Prostate gland (tissue), 2 donors: ENCODE results near the gene PASK. TPM values are rescaled to one million over a fixed set of nuclear protein-coding genes. Genes with fewer than 3 reads are reported as not detected.

ENCODE experiments used
- DNase-seq: peaks from one replicate; pipeline ENCODE4 v3.0.0-alpha.2; 2019; ENCODE audit warnings: low spot score
- H3K27ac ChIP-seq, 2 donors: fragments of 200-600 bp; sonication (generic); 2 replicates each; pipeline ENCODE4 v1.5.1; 2017 to 2019
- H3K27me3 ChIP-seq: fragments of 200-600 bp; sonication (generic); replicated peaks from 2 replicates; pipeline ENCODE4 v1.5.1; 2019; ENCODE audit not compliant: insufficient read depth
- H3K36me3 ChIP-seq, 2 donors: fragments of 200-600 bp; sonication (generic); 1 replicate in 1 of 2; 2 replicates in 1 of 2; pipeline versions ENCODE4 v1.5.1 to v1.8.1; 2017 to 2019
- H3K4me1 ChIP-seq: fragments of 200-600 bp; sonication (generic); replicated peaks from 2 replicates; pipeline ENCODE4 v1.5.1; 2019
- H3K4me3 ChIP-seq, 2 donors: fragments of 200-600 bp; sonication (generic); 2 replicates each; pipeline ENCODE4 v1.5.1; 2017 to 2019
- H3K9me3 ChIP-seq: fragments of 200-600 bp; sonication (generic); 2 replicates; pipeline ENCODE4 v1.5.1; 2017
- CTCF ChIP-seq, 4 experiments: fragments of 200-600 bp in 2 of 4; fragments of 450-650 bp in 2 of 4; sonication (generic) in 2 of 4; IDR thresholded peaks; 1 replicate in 3 of 4; 2 replicates in 1 of 4; pipeline ENCODE4 v1.5.1; 2016 to 2019; ENCODE audit warnings: antibody characterized with exemption in 4 of 4, mild to moderate bottlenecking in 2 of 4, moderate library complexity in 2 of 4
- POLR2A ChIP-seq: fragments of 450-650 bp; IDR thresholded peaks from one replicate; pipeline ENCODE4 v1.6.1; 2016; ENCODE audit warnings: antibody characterized with exemption, mild to moderate bottlenecking
- POLR2AphosphoS5 ChIP-seq: sonication (generic); formaldehyde crosslinking; IDR thresholded peaks from one replicate; pipeline ENCODE4 v1.6.1; 2017; ENCODE audit warnings: antibody characterized with exemption
- WGBS: methylation state at CpG from one replicate; pipeline ENCODE4 v1.1.5; 2018; 5-methylcytosine and 5-hydroxymethylcytosine counted together
- intact Hi-C: fragments of 100-400 bp; cut with DNase I; formaldehyde crosslinking; loops from one replicate; pipeline ENCODE4 v1.14.2; 2022
- total RNA-seq, 2 donors: library from RNA; depleted of rRNA; stranded (reverse); fragments of >200 nt; gene quantifications; one replicate each; pipeline ENCODE4 v1.1.0, GENCODE V29; 2016

Gene PASK
- total RNA-seq, 2 donors from 2014 or later = 49.2 to 200 TPM

GRCh38 chr2:241154915-241155314 is 5.6 kb upstream of the PASK start:
- 94% methylated on average over 4 of the region's 4 CpGs for WGBS
- intact Hi-C loops = no loop called here
- H3K36me3 ChIP-seq = no peaks in the 10 kb centered on the region

GRCh38 chr2:241153616-241154015 is 4.3 kb upstream of the PASK start:
- H3K9me3 ChIP-seq = no peaks in the 10 kb centered on the region
- H3K27me3 ChIP-seq = no peaks in the 10 kb centered on the region
- no peak overlapping the region for H3K4me3 ChIP-seq
- intact Hi-C loops = no loop called here
- DNase-seq = no peak
- no peak overlapping the region for H3K27ac ChIP-seq
- TF ChIP-seq POLR2AphosphoS5 (no peak), POLR2A (no peak), CTCF (IDR thresholded peaks at IDR 0.05) (no peak)
- H3K4me1 ChIP-seq = peaks cover 5% of the 10 kb centered on the region
- WGBS = 90% methylated on average over 7 of the region's 7 CpGs
- H3K36me3 ChIP-seq = no peaks in the 10 kb centered on the region

More at GRCh38 chr2:241154915-241155314, 5.6 kb upstream of the PASK start:
- Histone ChIP-seq H3K27me3 (no peaks in the 10 kb centered on the region), H3K4me1 (peaks cover 5% of the 10 kb centered on the region), H3K27ac (no peak overlapping the region), H3K4me3 (no peak overlapping the region), H3K9me3 (no peaks in the 10 kb centered on the region)
- no peak for TF ChIP-seq POLR2AphosphoS5
- TF ChIP-seq CTCF (IDR thresholded peaks at IDR 0.05) = no peak
- TF ChIP-seq POLR2A = no peak
- DNase-seq = no peak

- H3K4me1 ChIP-seq = peaks cover 5% of the 10 kb centered on the region
- no peak overlapping the region for H3K27ac ChIP-seq
- intact Hi-C loops = no loop called here
- H3K9me3 ChIP-seq = no peaks in the 10 kb centered on the region
- H3K4me3 ChIP-seq = no peak overlapping the region
- H3K27me3 ChIP-seq = no peaks in the 10 kb centered on the region
- no peak for DNase-seq
- H3K36me3 ChIP-seq = no peaks in the 10 kb centered on the region
- TF ChIP-seq POLR2A (no peak), CTCF (IDR thresholded peaks at IDR 0.05) (no peak), POLR2AphosphoS5 (no peak)
- WGBS = 74% methylated on average over 8 of the region's 8 CpGs
These were observed 2.8 kb upstream of the PASK start for GRCh38 chr2:241151934-241152660.

GRCh38 chr2:241150660-241151530 is 1.6 kb upstream of the PASK start:
- peak overlapping the region; percentile 76 to 80 for H3K27ac ChIP-seq
- H3K27me3 ChIP-seq = no peaks in the 10 kb centered on the region
- H3K4me3 ChIP-seq = peak overlapping the region; percentile 67 to 98
- H3K4me1 ChIP-seq = peaks cover 5% of the 10 kb centered on the region
- H3K36me3 ChIP-seq = no peaks in the 10 kb centered on the region
- H3K9me3 ChIP-seq = no peaks in the 10 kb centered on the region
- 9% methylated on average over 33 of the region's 37 CpGs for WGBS
- TF ChIP-seq POLR2A = no peak
- TF ChIP-seq CTCF (IDR thresholded peaks at IDR 0.05) = no peak
- TF ChIP-seq POLR2AphosphoS5 = no peak
- DNase-seq = peak; percentile 37
- intact Hi-C loops = no loop called here
